Fibroblast of skin of left quadriceps (primary cell): ENCODE results near the gene ADGRV1.
A peak's percentile ranks its signal among the peaks of the same experiment; 100 is the strongest.

Source experiments
- DNase-seq, 2 experiments: peaks; one replicate each; pipeline ENCODE4 v3.0.0-alpha.2; 2013; ENCODE audit warnings: low read depth in 2 of 2

Gene ADGRV1

DNA sequence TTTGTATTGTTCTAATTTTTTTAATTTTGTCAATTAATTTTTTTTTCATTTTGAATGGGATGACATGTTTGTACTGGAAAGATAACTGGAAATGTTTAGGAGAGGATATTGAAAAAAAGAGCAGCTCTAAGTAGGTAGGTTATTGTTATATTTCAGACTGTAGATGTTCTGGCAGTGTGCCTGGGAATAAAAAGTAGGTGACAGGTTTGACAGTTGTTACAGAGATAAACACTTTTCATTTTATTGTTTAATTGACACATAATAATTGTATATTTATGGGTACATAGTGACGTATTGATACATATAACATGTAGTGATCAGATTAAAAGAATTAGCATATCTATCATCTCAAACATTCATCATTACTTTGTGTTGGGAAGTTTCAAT is 545.5 kb downstream of the ADGRV1 start:
- DNase-seq = no peak

DNA sequence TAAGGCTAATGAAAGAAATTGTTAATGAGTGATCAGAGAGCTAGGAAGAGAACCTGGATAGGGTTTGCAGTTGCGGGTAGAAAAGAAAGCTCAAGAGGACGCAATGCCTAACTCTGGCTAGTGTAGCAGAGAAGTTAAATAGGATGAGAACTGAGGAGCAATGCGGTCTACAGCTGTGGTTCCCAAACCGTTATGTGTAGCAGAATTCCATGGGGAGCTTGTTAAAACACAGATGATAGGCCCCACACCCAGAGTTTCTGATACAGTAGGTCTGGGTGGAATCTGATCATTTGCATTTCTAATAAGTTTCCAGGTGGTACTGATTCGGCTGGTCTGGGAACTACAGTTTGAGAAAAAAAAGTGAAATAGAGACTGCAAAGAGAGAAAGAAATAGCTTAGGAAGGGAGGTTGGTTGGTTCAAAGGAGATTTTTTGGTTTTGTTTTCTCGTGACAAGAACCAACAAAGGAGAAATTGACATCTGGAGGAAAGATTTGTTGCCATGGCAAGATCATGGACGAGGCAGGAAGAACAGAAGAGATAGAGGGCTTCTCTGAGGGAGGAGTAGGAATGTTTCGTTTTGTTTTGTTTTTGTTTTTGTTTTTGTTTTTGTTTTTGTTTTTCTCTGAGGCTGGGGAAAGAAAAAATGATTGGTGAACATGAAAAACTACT is 548.4 kb downstream of the ADGRV1 start:
- DNase-seq = no peak

DNA sequence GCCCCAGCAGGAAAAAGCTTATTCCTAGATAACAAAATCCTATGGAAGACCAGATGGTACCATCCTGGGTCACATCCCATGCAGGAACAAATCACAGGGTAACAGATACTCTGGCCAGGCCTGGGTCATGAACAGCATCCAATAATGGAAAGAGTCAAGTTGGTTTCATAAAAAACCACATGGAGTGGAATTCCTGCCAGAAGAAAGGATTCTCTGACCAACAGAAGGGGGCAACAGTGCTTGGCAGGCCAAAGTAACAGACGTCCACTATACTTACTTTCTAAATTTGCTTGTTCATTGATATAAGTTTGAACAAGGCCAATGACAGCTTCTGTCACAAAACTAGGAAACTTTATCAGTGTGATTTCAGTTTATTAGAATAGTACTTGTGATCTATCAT is 551.0 kb downstream of the ADGRV1 start:
- no peak for DNase-seq

DNA sequence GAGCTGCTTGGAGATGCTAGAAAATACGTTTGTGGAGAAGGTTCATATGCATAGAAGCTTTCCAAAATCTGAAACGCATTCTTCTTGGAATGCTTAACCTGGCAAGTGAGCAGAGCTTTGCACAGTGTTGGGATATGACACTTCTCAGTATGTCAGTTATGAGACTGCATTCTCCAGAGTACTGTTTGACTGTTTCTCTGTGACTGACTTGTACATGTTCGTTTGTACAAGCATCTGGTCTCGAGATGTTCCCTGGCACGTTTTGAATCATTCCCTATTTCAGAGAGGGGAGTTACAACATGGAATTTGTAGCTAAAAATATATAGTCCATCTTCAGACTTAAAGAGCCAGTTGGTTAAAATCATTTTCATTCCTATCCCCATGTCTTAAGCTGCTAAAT is 552.1 kb downstream of the ADGRV1 start:
- peak; percentile 47 to 55 for DNase-seq

DNA sequence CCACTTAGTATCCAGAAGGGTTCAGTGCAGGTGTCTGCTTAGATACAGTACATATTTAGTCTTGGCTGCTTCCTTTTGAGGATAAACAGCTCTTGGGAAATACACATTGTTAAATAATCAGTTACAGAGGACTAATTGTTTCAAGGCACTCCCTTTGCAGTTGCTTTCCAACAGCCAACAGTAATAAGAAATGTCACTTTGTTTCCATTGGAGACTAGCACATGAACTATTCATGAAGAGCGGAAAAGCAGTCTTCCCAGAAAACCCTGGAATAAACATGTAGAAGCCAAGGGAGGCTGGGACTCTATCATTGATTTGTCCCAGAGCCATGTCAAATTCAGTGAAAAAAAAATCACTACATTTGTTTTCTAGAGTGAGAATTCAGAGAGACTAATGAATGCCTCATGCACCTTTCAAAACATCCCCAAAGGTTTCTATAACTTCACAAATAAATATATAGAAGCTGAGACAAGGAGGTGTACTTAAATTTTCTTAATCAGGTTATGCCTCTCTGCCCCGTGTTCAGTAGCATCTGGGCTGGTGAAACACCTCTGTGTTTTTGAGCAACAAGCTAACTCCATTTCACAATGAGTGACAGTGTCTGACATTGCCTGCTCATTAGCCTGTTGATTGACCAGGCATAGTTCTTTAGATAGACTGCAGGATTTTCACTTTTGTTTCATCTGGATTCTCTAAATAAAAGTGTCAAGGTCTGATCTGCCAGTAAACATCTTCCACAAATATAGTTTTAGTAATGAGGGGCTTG is 553.1 kb downstream of the ADGRV1 start:
- no peak for DNase-seq

DNA sequence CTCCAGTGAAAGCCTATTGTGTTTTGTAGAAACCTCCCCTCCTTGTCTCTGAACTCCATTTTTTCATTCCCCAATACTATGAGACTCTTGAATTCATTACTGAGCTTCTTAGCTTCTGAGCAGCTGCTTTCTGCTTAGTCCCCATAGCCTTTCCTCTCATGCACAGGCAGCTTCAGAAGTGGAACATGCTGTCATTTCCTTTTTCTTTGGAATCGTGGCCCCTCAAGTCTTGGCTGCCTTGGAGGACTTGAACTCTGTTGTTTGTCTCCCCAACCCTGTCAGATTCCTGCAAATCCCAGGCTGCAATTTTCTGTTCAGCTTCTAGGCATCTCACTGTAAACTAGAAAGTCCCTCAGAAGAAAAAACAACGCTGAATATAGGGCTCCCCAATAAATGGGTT is 556.1 kb downstream of the ADGRV1 start:
- no peak for DNase-seq

DNA sequence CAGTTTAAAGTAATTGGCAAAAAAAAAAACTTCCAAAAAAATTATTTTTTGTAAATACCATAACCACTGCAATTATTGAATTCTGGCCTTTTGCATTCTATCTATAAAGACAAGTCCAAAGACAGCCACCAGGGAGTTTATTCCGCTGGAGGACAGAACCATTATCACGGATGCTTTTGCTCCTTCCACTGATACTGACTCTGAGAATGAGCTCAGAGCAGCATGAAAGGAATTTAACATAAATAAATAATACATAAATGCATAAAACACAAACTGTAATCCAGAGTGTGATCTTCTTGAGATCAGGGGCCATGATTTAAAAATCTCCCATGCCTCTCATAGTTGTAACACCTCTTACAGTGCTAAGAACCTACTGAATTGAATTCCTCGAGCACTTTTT is 559.8 kb downstream of the ADGRV1 start:
- DNase-seq = no peak

DNA sequence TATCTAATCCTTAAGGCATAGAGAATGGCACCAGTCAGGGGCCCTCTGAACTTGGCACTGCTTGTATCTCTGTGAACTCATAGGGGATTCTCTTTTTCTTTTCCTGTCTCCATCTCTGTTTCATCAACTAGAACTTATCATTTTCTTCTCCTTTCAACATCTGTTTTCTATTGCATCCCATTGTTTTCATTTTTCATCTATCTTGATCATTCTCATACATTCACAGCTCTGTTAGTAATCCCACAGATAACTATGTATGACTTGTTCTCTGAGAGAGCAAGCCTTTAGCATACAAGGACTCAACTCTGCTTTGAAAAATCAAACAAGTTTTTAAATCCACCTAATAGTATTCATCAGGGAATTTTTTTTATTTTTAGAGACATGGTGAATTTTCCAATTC is 560.2 kb downstream of the ADGRV1 start:
- DNase-seq = no peak

DNA sequence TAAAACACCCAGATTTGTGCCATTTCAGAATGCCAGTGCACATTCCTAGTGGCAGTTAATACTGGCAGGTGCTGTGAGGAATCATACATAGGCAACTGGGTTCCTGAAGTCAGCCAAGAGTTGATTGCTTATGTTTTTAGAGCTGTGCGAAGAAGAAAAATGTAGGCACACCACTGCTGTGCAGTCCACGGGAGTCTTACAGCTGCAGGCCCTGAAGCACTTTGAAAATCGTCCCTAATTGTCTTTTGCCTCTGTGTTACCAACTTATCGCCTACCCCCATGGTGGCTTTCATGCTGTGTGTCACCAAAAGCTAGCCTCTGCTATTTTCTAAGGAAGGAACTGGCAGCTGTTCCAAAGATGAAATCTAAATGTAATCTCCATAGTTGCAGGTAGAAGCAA is 560.6 kb downstream of the ADGRV1 start:
- DNase-seq = no peak

DNA sequence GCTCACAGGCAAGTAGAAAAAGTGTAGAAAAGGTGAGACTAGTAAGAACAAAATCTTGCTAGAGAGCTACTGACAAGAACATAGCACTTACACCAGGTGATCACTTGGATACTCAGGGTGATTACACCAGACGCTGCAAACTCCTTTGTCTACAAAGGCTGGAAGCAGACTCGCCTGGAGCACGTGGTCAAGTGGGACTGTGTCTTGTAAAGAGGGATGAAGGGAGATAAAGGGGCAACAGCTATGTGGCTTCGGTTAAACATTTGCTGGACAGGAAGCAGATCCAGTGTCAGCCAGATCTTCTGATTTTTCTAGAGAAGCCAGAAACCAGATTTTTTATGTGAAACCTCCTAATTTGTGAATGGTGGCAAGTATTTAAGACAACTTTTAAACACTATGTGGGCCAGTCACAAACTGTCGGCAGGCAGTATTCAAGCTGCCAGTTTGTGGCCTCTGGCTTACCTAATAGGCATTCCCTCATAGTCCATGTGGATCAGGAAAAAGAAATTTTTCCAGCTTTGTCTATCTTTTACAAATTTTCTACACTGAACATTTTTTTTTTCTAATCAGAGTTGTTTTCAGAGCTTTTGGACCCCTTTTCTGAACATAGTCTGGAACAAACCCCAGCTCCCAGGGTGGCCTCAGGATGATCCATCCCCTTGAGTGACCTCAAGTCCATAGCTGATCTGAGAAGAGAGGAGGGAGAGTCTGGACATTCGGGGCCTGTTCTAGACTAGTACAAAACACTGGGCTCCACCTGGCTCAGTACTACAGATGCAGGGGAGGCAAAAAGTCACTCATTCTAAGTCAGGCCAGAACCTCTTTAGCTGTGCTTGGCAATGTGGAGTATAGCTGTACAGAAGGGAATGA is 561.6 kb downstream of the ADGRV1 start:
- DNase-seq = no peak

DNA sequence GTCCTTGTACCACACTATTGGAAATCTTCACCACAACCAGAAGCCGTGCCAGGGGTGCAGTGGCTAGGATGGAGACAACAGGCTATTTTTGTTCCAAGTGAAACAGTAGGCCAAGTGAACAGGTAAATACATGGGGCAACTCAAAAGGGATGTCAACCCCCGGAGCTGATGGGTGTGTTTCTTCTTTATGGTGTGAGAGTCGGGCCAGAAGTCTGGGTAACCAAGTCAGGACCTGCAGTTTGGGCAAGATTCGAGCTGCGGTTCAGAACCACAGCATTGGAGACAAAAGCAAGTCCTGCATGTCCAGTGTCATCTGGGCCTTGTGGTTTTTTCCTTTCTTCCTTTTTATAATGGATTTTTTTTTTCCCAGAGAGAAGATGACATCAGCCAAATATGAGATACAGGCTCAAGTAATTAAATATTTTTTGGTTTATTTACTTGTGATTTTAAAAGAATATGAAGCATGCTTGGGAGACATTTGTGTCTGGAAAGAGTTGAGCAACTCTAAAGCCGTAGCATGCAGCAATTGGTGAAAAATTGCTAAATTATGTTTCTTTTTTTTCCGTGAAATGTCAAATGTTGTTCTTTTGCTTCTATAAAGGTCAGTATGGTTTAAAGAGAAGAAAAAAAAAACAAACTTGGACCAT is 562.9 kb downstream of the ADGRV1 start:
- DNase-seq = no peak

DNA sequence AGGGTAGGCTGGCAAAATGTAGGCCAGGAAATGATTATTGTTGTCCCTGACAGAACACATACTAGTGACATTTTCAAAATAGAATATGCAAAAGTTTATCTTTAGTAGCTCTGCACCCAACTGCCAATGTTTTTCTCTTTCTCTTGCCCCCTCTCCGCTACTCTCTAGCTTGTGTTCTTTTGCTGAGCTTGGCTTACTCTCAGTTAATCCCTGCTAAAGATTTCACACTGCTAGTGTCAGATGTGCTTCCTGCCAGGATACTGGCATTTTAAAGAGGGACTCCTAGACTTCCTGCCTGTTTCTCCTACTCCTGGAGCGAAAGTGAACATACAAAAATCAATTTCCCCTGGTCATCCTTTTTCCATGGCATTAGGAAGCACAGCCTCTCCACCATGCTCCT is 564.1 kb downstream of the ADGRV1 start:
- DNase-seq = no peak

DNA sequence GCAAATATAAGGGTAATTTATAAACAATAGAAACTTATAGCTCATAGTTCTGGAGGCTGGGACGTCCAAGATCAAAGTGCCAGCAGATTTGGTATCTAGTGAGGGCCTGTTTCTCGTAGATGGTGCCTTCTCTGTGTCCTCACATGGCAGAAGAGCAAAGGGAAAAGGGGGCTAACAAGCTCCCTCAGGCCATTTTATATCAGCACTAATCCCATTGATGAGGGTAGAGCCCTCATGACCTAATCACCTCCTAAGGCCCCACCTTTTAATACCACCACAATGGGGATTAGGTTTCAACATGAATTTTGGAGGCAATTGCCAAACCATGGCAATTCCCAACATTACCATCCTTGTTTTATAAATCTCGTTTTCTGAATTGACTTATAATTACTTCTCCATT is 564.7 kb downstream of the ADGRV1 start:
- DNase-seq = no peak

DNA sequence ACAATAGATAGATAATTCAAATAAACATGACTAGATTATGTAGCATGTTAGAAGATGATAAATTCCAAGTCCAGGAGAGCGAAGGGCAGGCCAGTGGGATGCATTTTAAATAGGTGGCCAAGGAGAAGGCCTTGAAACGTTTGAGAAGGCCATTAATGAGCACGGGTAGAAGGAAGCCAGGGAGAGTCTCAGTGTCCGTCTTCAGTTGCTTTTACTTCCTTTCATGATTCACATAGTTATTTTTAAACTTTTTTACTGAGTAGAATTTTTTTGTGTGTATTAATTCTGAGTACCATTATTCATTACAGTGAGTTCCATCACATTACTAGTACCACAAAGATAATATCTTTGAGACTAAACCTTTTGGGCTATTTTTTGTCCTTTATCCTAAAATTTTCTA is 565.3 kb downstream of the ADGRV1 start:
- no peak for DNase-seq

DNA sequence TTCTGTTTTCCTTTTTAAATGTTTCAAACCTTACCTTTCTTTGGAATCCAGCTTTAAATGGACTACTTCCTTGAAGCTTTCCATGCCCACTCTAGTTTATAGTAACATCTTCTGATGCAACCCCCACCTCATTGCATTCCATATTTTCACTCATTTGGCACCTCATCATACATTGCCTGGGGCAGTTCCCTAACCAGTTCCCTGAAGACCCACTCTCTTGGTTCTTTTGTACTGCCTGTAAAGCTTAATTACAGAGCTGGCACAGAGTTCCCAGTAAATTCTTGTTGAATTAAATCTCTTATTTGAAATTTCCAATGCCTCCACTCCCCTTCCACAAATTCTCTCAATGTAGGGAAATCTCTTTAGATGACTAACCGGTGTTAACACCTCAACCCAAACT is 567.3 kb downstream of the ADGRV1 start:
- no peak for DNase-seq

DNA sequence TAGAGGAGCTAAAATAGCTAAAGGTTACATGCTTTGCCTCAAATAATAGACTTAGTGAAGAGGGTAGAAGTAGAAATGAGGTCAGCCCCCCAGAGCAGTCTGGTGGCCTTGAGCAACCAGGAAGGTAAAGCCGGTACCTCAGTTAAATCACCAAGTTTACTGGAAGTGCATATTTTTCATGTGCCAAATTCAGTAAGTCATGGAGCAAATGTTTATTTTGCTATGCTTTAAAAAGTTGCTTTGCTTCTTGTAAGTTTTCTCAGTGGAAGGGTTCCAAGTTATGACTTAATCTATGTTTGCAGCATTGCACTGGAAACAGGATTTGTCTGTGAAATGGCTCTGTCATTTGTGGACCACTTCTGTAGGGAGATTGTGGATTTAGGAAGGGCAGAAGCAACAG is 567.9 kb downstream of the ADGRV1 start:
- peak; percentile 69 to 72 for DNase-seq

DNA sequence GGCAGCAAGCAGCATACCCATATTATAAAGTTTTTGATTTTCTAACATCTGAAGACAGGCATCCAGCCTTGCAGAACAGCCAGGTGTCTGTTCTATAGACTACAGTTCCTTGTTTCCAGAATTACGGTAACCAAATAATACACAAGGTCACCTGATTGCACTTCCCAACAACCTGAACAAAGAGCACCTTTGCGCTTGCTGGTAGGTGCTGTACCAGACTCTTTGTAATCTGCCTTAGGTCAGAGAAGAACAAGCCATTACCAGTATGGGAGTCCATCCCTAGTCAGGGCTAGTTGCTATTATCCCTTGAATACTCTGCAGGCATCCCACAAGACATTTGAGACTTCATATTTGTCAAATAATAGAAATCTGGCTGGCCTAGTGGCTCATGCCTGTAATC is 568.3 kb downstream of the ADGRV1 start:
- DNase-seq = no peak

DNA sequence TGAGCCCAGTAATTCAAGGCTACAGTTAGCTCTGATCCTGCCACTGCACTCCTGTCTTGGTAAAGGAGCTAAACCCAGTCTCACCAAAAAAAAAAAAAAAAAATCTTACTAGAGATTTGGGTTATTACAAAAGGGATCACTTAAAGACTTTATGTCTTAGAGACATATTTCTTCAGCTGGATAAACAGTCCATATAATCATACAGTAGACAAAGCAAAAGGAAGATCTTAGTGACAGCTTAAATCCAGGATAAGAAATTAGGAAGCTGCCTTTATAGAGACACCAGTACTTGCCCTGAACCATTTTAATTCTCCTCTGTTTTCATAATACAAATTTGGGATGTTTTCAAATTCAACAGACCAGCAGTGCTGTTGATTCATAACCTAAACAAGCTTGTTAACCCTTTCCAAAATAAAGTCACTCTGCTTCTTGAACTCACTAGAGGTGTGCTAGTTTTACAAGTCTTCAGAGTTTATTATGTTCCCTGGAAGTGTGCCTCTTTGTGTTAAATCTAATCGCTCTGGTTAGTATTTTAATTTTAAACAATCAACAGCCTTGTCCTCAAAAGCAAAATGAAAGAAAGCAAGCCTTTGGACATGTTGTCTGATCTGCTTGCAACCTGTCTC is 569.0 kb downstream of the ADGRV1 start:
- DNase-seq = no peak

DNA sequence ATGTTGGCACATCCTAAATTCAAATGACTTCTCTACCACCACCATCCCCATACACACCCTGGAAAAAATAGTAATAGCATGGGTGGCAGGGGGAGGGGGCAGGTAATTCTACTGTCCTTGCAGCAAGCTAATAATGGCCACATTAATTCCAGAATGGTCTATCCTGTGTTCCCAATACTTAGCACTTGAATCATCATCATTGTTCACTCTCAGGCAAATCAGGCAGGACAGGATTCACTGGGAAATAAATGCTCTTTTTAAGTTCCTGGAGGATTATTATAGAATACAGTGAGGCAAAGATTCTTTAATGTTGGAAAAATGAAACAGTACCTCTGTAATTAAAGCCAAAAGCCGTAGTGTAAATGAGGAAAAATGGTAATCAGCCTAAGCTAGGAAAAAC is 570.0 kb downstream of the ADGRV1 start:
- DNase-seq = no peak

DNA sequence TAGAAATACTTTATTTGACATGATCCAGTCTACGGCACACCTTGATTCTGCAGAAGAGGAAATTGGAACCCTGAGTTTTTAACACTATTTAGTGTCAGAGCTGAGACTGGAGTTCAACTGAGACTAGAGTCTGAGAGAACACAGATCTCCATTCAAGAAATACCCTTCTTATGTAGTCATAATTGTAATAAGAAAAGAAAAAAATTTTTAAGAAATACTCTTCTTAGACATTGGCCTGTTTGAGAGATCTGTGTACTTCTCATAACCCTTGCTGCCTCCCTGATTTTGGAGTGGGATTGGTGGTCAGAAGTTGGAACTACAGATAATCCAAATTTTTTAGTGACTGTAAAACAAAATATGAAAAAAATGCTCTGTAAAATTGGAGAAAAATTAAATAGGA is 571.2 kb downstream of the ADGRV1 start:
- DNase-seq = no peak

DNA sequence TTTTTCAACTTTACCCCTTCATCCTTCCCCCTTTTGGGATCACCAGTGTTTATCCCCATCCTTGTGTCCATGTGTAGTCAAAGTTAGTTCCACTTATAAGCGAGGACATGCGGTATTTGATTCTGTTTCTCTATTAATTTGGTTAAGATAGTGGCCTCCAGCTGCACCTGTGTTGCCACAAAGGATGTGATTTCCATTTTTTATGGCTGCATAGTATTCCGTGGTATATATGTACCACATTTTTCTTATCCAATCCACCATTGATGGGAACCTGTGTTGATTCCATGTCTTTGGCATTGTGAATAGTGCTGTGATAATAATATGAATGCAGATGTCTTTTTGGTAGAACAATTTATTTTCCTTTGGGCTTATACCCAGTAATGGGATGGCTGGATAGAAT is 572.2 kb downstream of the ADGRV1 start:
- DNase-seq = no peak

DNA sequence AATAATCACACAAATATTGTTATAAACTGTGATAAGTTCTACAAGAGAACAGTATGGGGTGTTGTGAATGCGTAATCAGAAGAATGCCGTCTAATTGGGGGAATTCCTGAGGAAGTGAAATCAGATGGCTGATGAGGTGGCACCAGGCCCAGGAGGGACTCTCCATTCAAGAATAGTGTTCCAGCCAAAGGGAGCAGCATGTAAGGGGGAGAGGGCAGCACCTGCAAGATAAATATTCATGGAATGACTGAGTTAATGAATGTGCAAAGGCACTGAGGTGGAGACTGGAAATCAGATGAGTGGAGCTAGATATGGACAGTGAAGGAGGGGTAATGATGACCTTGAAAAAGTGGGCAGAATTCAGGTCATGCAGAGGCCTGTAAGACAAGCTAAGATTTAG is 574.0 kb downstream of the ADGRV1 start:
- DNase-seq = no peak
